Activated effector memory CD4-positive, alpha-beta T cell treated with Interleukin-2 at 50 U/mL for 16 hours (primary cell): Measurements from ENCODE around the gene KRT6C.
"Not testable (repeated sequence)": the region's sequence is repeated elsewhere in the genome, so short reads cannot be mapped to it uniquely, and the experiment has no call there.

Experiments
- DNase-seq: peaks from one replicate; pipeline ENCODE4 v3.0.0-alpha.2; 2020

The KRT6C gene

DNA sequence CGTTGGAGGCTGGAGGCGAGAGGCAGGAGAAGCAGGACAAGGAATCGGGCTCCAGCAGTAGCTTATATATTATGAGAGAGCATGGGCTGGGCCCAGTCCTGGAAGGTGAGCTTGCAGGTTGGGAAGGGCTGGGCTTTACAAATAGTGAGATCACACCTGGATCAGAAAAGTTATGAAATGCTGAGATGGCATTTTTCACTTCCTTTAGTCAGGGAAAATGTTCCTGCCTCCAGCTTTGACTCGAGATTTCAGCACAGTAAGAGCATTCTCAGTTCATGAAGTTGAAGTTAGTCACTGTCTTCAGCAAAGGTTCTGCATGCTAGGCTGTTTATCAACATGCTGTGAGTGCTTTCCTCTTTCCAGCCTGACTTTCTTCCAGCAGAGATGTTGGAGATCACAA lies at the start of gene KRT6C:
KRT6C (minus strand) TSS at position 38 of the 400 bp plus-strand sequence. CDS start 68 bp downstream, outside the sequence.
- DNase-seq: no peak

DNA sequence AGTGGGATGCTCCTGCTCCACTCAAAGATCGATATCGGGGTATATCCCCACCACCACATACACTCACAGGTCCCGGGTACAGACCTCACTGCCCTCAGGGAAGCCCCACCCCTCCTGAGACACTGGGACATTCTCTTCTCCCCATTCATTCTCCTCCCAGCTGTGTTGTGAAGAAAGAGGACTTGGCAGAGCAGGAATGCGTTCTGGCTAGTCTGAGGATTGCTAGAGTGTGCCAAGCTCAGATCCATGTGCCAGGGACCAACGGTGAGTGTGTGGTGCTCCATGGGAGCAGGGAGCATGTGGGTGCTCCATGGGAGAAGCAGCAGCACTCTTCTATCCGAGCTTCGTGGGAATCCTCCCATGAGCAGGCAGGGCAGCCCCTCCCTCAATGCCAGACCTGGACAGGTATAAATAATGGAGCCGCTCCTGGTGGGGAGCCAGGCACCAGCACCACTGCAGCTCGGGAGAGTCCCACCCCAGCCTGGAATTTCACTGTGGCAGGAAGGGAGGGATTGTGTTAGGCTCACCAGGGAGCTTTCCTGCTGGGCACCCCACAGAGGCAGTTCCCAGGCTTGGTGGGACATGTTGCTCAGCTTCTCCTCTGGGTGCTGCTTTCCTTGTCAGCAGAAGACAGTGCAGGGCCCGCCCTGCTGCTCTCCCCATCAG lies 48.9 kb upstream of the KRT6C start:
- no peak for DNase-seq

DNA sequence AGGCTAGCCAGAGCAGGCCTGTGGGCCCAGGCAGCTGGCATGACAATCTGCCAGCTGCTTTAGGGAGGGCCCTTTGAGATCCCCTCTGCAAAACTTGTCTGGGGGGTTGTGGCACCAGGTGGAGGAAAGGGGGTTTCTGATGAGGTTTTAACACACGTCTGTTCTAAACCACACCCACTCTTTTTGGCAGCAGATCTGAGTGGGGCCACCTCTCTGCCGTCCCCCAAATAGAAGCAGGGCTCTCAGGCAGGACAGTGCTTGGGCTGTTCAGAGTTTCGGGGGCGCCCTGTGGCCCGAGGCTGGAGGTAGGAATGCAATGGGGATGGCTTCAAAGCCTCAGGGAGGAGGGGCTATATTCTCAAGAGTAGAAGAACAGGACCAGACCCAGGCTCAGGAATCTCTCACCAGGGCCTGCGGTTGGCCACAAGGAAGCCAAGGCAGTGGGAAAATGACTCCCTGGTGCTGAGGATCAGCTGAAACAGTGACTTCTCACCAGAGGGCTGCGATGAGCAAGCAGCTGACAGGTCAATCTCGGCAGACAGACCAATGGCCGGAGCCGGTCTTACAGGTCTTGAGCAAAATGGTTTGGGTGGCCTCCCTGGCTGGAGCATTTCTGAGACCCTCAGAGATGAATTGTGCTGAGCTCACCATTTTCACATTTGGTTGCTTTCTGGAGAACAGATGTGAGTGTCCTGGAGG lies 48.1 kb upstream of the KRT6C start:
- DNase-seq: no peak

DNA sequence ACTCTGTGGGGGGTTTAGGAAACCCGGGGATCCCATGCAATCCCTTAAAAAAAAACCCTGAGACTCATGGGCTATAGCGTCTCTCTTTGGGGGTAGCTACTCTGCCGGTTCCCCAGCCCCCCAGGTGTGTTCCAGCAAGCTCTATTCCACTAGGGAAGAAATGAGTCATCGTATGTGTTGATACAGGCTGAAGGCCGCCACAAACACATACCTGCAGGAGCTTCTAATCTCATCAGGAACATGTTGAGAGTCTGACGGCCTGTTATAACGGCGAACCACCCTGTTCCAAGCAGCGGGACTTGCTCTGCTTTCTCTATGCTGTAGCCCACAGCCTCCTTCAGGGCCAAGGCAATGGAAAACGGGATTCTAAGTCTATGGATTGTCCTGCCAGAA lies 47.6 kb upstream of the KRT6C start:
- DNase-seq: no peak

DNA sequence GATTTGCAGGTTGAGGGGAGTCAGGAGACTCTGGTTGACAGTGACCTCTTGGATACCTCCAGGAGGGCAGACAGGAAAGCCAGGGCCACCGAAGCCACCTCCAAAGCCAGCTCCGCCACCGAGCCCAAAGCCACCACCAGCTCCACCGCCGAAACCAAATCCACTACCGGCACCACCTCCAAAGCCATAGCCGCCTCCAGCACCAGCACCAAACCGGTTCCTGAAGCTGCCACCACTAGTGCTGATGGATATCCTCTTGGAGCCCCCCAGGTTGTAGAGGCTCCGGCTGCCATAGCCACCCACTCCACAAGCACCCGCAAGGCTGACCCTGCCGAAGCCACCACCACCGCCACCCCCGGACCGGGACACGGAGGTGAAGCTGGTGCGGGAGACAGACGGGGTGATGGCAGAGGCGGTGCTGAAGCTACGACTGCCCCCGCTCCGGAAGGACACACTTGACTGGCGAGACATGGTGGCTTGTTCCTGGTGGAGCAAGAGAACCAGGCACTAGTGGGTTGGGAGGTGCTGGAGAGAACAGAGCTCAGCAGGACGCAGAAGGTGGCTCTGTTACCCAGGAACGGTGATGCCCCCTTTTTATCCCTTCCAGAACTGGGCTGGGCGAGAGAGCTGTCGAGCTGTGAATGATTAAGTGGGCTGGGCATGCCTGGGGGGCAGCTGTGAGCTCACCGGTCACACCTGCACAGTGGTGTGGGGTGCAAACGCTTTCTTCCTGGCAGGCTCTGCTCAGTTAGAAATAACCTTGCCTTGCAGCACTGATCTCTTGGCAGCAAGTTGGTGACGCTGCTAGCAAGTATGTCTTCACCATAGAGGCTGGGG lies 46.4 kb upstream of the KRT6C start, which contains the start of gene KRT5:
KRT5 (minus strand) TSS at position 569 of the 837 bp plus-strand sequence; CDS start at position 471, 98 bp downstream.
- no peak for DNase-seq

DNA sequence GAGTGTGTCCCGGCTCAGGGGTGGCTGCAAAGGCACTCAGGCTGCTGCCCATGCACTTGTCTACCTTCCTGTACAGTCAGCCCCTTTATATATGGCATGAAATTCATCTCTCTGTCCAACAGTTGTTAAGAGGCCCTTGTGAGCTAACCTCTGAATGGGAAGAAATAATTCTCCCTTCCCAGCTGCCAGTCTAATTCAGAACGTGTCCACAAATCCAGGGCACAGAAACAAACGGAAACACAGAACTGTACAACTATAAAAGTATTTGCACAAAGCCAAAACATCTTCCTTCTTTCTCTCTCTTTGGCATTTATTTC lies 45.7 kb upstream of the KRT6C start:
- DNase-seq: no peak

DNA sequence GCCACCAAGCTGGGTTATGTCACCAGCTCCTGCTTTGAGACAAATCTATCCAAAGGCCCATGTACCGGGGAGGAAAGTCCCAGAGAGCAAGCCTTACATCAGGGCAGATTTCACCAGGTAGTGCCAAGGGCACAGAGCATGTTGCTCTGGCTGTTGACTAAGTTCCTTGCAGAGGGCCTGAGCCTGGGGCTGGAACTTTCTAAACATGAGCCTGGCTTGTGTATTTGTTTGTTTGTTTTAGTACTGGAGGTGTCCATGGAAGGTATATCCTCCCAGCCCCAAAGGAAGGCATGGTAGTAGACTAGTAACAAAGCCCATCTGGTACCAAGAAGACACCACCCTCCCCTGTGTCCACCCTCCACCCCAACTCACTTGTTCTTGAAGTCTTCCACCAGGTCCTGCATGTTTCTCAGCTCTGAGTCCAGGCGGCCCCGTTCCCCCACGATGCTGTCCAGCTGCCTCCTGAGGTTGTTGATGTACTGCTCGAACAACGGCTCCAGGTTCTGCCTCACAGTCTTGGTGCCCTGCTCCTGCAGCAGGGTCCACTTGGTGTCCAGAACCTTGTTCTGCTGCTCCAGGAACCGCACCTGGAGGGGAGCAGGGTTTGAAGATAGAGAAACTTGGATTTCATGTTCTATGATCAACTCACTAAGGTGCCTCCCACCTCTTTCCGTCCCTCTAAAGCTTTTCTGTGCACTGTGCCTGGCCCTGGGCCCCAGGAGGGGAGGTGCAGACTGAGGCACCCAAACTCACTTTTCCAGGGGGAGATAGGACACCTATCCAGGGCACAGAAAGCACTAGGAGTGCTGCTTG lies 45.2 kb upstream of the KRT6C start:
- DNase-seq: no peak

DNA sequence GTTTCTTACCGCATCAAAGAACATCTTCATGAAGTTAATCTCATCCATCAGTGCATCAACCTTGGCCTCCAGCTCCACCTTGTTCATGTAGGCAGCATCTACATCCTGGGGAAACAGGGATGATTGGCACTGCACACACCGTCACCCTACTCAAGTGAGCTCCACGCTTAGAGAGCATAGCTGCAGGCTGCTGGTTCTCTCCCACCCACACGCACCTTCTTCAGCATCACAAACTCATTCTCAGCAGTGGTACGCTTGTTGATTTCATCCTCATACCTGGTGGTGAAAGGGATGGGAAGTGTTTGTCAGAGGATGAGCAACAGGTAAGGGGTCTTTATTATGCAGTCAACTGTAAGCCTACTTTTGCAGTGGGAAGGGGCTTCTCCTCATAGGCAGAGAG lies 44.3 kb upstream of the KRT6C start:
- no peak for DNase-seq

DNA sequence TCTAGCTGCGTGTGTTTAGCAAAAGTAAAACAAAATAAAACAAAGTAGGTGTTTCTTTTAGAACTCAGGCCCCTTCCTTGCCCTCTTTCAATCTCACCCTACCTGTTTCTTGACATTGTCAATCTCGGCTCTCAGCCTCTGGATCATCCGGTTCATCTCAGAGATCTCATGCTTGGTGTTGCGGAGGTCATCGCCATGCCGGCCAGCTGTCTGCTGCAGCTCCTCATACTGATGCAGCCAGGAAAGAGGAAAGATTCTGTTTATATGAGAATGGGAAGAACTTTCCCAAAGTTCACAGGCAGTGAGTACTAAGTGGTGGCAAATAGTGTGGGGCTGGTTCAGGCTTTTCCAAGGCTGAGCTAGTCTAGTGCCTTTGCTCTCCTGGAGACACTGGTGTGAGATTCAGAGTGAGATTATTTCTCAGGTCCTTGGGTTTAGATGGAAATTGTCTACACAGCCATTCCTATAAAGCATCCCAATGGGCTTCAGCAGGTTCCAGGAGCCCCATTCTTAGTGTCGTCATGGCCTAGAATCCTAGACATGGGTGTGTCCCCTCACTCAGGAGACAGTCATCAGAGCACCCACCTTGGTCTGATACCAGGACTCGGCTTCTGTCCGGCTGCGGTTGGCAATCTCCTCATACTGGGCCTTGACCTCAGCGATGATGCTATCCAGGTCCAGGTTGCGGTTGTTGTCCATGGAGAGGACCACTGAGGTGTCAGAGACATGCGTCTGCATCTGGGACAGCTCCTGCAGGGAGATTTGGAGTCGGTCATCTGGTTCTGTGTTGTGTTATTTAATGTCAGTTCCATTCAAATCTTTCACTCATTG lies 43.6 kb upstream of the KRT6C start:
- no peak for DNase-seq

DNA sequence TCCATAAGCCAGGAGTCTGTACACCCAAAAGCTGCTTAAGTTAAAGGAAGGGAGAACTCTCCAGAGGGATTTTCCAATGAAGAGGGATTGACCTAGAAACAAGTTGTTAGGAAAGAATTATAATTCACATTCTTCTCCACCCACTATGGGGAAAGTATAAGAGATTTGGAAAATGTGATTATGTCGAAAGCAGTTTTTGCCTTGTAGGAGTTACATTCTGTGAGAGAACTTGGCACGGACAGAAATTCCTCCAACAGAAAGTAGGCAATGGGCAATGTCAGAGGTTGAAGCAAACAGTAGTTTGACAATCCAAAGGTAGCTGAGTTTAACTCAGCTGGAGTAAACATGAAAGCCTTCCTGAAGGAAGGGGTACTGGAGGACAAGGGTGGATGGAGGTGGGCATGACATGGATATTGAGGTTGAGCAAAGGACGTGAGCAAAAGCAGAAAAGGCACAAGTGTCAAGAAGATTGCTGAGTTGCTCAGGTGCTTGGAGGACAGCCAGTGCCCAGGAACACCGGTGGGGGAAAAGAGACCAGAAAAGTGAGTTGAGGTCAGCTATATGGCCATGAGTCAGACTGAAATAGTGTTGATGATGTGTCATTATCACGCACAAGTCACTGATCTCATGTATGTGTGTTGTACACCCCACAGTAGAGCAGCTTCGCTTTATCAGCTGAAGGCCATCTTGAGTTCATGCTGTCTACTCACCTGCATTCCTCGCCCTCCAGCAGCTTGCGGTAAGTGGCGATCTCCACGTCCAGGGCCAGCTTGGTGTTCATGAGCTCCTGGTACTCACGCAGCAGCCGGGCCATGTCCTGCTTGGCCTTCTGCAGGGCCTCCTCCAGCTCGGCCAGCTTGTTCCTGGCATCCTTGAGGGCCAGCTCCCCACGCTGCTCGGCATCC lies 42.6 kb upstream of the KRT6C start:
- DNase-seq: no peak

DNA sequence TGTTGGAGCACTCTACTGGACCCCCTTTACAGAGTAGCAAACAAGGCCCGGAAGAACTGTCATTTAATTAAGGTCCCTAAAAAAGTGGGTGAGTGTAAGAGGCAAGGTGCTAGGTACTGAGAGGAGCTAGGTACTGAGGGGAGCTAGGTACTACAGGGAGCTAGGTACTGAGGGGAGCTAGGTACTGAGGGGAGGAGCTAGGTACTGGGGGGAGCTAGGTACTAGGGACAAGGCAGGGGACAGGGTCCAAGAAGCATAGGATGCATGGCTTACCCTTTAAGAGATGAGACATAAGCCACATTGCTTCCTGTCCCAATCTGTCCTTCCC lies 41.7 kb upstream of the KRT6C start:
- DNase-seq: no peak

DNA sequence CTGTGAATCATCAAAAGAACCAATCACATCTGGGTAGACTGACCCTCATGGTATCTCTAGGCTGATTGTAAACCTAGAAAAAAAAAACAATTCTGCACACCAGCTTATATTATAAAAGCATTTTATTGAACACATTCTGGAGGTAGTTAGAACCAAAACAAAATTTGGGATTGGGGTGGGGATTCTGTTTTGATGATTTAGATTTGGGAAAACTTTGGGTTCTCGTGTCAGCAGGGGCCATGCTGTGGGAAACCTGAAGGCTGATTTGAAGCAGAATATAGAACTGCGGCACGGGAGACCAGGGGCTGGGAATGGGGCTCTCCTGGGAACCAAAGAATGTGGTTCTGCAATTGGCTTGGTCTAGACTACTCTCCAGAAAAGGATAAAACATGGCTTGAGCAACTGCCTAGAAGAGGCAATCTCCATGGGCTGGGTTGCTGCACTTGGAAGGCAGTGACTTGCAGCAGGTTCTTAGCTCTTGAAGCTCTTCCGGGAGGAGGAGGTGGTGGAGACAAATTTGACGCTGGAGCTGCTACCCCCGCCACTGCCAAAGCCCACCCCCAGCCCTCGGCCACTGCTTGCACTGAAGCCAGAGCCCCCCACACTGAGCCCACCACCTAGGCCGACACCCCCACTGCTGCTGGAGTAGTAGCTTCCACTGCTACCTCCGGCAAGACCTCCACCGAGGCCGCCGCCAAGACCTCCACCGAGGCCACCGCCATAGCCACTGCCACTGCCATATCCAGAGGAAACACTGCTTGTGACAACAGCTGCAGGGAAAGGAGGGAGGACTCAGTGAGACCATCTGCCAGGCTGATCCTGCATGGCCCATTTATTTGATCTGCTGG lies 41.1 kb upstream of the KRT6C start:
- DNase-seq: no peak

DNA sequence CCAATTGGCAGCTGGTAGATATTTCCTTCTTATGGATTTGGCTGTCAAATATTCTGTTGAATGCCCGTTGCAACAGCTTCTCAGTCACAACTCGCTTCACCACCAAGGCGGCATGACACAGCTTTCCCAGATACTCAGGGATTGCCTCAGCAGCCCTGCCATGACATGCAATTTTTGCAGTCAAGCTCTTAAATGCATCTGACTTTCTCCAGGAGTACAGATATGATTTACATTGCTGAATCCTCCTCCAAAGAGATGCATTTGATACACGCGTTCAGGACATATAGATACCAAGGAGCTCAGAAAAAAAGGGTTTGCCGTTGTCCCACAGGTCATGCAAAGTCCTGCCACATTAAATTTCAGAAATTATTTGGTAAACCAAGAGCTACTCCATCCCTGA lies 40.1 kb upstream of the KRT6C start:
- no peak for DNase-seq

DNA sequence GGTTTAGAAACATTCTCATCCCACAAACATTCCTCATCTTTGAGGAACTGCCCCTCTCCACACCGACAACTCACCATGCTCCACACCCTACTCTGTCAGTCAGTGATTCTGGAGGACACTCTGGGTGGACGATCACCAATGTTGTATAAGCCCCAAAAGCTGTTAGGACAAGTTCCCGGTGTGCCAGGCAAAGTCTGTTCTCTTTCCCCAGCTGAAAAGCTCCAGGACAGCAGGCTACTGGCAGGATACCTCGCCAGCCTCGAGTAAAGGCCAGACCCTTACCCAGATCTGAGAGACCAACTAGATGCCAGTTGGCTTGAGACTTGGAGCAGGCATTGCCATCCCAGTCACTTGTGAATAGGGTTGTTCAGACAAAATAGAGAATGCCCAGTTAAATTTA lies 34.6 kb upstream of the KRT6C start:
- DNase-seq: no peak

DNA sequence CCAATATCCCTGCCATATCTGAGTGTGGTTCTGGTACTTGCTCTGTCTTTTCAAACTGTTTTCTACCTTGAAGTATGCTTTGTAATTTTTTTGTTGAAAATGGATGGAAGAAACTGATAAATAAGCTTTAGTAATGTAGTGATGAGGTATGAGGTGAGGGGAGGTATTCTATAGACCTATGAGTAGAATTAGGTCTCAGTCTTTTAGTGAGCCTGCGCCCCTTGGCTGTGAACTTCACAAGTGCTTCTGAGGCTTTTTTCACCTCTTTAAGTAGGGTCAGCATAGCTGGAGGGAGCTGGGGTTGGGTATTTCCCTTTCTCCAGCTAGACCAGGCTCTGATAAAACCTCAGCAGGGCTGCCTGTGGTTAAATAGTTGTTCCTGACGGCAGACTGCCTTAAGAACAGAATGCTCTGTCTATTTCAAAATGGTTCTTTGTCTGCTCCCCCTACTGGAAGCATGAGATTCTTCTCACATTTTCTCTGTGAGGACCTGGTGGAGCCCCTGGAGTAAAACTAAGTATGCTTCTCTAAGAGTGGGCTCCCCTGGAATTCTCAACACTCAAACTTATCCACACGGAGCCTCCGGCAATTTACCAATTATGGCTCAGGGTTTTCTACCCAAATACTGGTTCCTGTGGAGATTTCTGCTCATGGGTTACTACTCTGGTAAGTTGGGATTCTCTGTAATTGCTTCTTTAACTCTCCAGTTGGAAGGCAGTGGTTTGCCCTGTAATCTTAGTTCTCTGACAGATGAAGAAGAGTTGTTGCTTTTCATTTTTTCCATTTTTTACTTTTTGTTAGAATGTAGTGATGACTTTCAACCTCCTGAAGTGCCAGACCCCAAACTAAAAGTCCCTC lies 33.5 kb upstream of the KRT6C start:
- no peak for DNase-seq

DNA sequence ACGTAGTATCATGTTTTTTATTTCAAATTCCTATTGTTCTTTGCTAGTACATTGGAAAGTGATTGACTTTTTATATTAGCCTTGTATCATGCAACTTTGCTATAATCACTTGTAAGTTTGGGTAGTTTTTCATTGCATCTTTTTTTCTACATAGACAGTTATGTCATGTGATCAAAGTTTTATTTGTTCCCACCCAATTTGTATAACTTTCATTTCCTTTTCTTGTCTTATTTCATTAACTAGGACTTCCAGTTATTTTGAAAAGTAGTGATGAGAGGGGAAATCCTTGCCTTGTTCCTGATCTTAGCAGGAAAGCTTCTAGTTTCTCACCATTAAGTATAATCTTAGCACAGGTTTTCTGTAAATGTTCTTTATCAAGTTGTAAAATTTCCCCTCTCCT lies 29.3 kb upstream of the KRT6C start:
- no peak for DNase-seq

DNA sequence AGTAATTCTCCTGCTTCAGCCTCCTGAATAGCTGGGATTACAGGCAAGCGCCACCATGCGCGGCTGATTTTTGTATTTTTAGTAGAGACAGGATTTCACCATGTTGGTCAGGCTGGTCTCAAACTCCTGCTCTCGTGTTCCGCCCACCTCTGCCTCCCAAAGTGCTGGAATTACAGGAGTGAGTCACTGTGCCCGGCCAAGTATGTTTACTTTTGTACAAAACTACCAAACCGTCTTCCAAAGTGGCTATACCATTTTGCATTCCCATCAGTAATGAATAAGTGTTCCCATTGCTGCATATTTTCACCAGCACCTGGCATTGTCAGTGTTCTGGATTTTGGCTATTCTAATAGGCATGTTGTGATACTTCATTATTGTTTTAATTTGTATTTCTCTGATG lies 27.9 kb upstream of the KRT6C start:
- no peak for DNase-seq

DNA sequence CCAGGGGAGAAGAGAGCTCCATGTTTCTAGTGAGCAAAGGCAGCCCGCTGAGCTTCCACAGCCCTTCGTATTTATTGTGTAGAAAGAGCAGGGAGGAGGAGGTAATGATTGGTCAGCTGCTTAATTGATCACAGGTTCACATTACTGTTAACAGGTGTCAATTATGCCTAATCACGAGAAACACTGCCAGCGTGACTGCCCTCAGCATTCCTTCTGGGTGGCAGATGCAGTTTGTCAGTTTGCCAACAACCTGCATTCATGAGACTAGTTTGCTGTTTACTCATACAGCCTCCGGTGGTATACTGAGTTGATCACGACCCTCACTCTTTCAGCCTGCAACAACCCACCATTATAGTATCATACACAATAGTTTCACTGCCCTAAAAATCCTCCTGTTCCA lies 27.0 kb upstream of the KRT6C start:
- DNase-seq: not testable (repeated sequence)
